AG04450 (cell line): ENCODE data around the gene SPACA7. TPM values are rescaled to one million over a fixed set of nuclear protein-coding genes. Genes with fewer than 3 reads are reported as not detected.

Experiments
- CTCF ChIA-PET: fragments of 300-600, 350-600 bp; formaldehyde crosslinking; extraction: SDS; loops from one replicate; lab custom pipeline; 2022; ENCODE audit warnings: antibody characterized with exemption, inconsistent platforms; lab: Charles Lee
- POLR2A ChIA-PET: fragments of 350-600 bp; formaldehyde crosslinking; extraction: SDS; loops from one replicate; lab custom pipeline; 2021; ENCODE audit warnings: antibody characterized with exemption, inconsistent platforms; lab: Yijun Ruan, JAX
- DNase-seq: peaks from one replicate; pipeline ENCODE4 v3.0.0-alpha.2; 2011; ENCODE audit warnings: low read depth, low spot score
- H3K27ac ChIP-seq: one replicate; pipeline ENCODE4 v1.5.1; 2012; ENCODE audit warnings: low read depth, low read length, control low read depth
- H3K27me3 ChIP-seq: one replicate; pipeline ENCODE4 v1.6.0; 2012; ENCODE audit warnings: low read length; ENCODE audit not compliant: control insufficient read depth, insufficient read depth
- H3K4me3 ChIP-seq: 2 replicates; pipeline ENCODE4 v1.5.1; 2011; ENCODE audit warnings: mild to moderate bottlenecking, low read depth, low read length, control low read depth
- H3K9me3 ChIP-seq: 2 replicates; pipeline ENCODE4 v1.5.1; 2012; ENCODE audit warnings: low read length; ENCODE audit not compliant: control insufficient read depth, insufficient read depth
- CTCF ChIP-seq: IDR thresholded peaks from 2 replicates; pipeline ENCODE4 v1.5.1; 2011; ENCODE audit warnings: low read depth, low read length, control low read depth, inconsistent platforms
- polyA plus RNA-seq: library from polyadenylated mRNA; depleted of rRNA; stranded (reverse); fragments of >200 nt; gene quantifications from 2 replicates; pipeline ENCODE4 v1.2.3, GENCODE V29; 2011; rRNA removed

The SPACA7 gene
- polyA plus RNA-seq, 1 experiment: not detected

- no peaks in the 10 kb centered on the region for H3K27me3 ChIP-seq
- POLR2A ChIA-PET: no interaction called here
- CTCF ChIA-PET: no interaction called here
- H3K4me3 ChIP-seq: no peak overlapping the region
- TF ChIP-seq CTCF: no peak
- DNase-seq: no peak
- no peaks in the 10 kb centered on the region; the same call in 1 of the 2 replicates for H3K9me3 ChIP-seq
- no peak overlapping the region for H3K27ac ChIP-seq
Observed at GRCh38 chr13:112483299-112483698, 107.1 kb downstream of the SPACA7 start.

Other genes starting within 250 kb of the SPACA7 start
- 11.3 and 11.8 TPM in 2 replicates for gene TUBGCP3, start 211.8 kb downstream of the SPACA7 start, polyA plus RNA-seq